Activated CD8-positive, alpha-beta T cell treated with anti-CD3 and anti-CD28 coated beads for 36 hours (primary cell): ENCODE results near the gene UGGT1. TPM values are rescaled to one million over a fixed set of nuclear protein-coding genes. Genes with fewer than 3 reads are reported as not detected.

ENCODE experiments used
- ATAC-seq: fragments of 200-7000 bp; cut with Tn5 transposase; one replicate; pipeline ENCODE4 v1.10.0; 2021; ENCODE audit warnings: mild to moderate bottlenecking, moderate library complexity
- CTCF ChIA-PET: fragments of 350-600 bp; sonication (Branson Sonifier 250); formaldehyde crosslinking; loops from one replicate; lab custom pipeline; 2021; ENCODE audit warnings: antibody characterized with exemption; lab: Charles Lee
- POLR2A ChIA-PET: fragments of 350-600 bp; sonication (Branson Sonifier 250); formaldehyde crosslinking; loops from one replicate; lab custom pipeline; 2021; ENCODE audit warnings: antibody characterized with exemption; lab: Charles Lee
- DNase-seq: peaks from one replicate; pipeline ENCODE4 v3.0.0-alpha.2; 2020
- H3K27ac Mint-ChIP-seq: one replicate; pipeline ENCODE4 v1.8.0; 2021; ENCODE audit warnings: mild to moderate bottlenecking, mixed read lengths
- H3K27me3 Mint-ChIP-seq: one replicate; pipeline ENCODE4 v1.8.0; 2021; ENCODE audit warnings: mixed read lengths
- H3K36me3 Mint-ChIP-seq: one replicate; pipeline ENCODE4 v1.8.0; 2021; ENCODE audit warnings: low read depth, mixed read lengths
- H3K4me1 Mint-ChIP-seq: one replicate; pipeline ENCODE4 v1.8.0; 2021; ENCODE audit warnings: low read depth, mixed read lengths
- H3K4me3 Mint-ChIP-seq: one replicate; pipeline ENCODE4 v1.8.0; 2021; ENCODE audit warnings: mild to moderate bottlenecking, moderate library complexity, mixed read lengths
- H3K9me3 Mint-ChIP-seq: one replicate; pipeline ENCODE4 v1.8.0; 2021; ENCODE audit warnings: mixed read lengths
- CTCF ChIP-seq: fragments of 200-600 bp; IDR thresholded peaks from one replicate; pipeline ENCODE4 v1.8.0; 2022; ENCODE audit warnings: antibody characterized with exemption, mild to moderate bottlenecking
- intact Hi-C: fragments of 100-400 bp; cut with micrococcal nuclease; formaldehyde crosslinking; loops from one replicate; pipeline ENCODE4 v1.10.0; 2022
- total RNA-seq, 2 experiments: library from RNA; stranded (reverse); gene quantifications; one replicate each; pipeline ENCODE4 v1.2.3, GENCODE V29; 2021

UGGT1 gene
- total RNA-seq, 2 experiments from 2014 or later, result 47.7 to 51.6 TPM

- H3K9me3 Mint-ChIP-seq, result no peaks in the 10 kb centered on the region
- ChIA-PET POLR2A (no interaction called here), CTCF (interaction anchor here (0.5 to 2.3 kb wide), 10 partner anchors 10 to 171 kb away, joined by 3 to 15 read pairs (median 4); no protein-coding TSS in a partner anchor)
- ATAC-seq, result no peak
- DNase-seq, result no peak
- H3K4me1 Mint-ChIP-seq, result peaks cover 5% of the 10 kb centered on the region
- intact Hi-C loops, result loop anchor here (10.0 kb wide), 1 partner anchor 169 kb away; no protein-coding TSS in a partner anchor
- H3K4me3 Mint-ChIP-seq, result peak overlapping the region; percentile 72
- TF ChIP-seq CTCF, result peak; percentile 3
- H3K27me3 Mint-ChIP-seq, result no peaks in the 10 kb centered on the region
- H3K36me3 Mint-ChIP-seq, result no peaks in the 10 kb centered on the region
- no peak overlapping the region for H3K27ac Mint-ChIP-seq
These were observed 142.9 kb downstream of the UGGT1 start for GRCh38 chr2:128233790-128234395.

DNA sequence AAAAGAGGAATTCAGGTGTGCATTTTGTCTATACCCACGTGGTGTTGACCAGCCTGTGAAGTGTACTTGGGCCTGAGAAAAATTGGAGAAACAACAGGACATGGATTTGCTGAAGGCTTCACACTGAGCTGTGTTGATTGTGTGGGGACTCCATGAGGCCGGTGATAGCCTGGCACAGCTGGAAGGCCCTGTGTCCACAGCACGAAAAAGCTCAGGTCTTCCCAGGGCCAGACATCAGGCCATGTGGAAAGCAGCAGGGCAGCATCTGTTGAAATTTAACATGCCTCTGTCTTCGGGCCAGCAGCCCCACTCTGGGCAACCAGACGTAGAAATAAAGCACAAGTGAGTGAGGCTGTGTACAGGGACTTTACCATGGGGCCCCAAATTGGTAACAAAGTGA lies 143.6 kb downstream of the UGGT1 start:
- Mint-ChIP-seq H3K9me3 (no peaks in the 10 kb centered on the region), H3K4me1 (peaks cover 5% of the 10 kb centered on the region), H3K4me3 (no peak overlapping the region), H3K27ac (no peak overlapping the region), H3K27me3 (no peaks in the 10 kb centered on the region), H3K36me3 (no peaks in the 10 kb centered on the region)
- TF ChIP-seq CTCF, result no peak
- POLR2A ChIA-PET, result no interaction called here
- intact Hi-C loops, result loop anchor here (5.0 to 10.0 kb wide), 2 partner anchors 57 to 170 kb away; no protein-coding TSS in a partner anchor
- ATAC-seq (no peak), DNase-seq (no peak)
- CTCF ChIA-PET, result interaction anchor here (1.2 to 2.3 kb wide), 5 partner anchors 9 to 172 kb away, joined by 3 to 15 read pairs (median 6); no protein-coding TSS in a partner anchor

DNA sequence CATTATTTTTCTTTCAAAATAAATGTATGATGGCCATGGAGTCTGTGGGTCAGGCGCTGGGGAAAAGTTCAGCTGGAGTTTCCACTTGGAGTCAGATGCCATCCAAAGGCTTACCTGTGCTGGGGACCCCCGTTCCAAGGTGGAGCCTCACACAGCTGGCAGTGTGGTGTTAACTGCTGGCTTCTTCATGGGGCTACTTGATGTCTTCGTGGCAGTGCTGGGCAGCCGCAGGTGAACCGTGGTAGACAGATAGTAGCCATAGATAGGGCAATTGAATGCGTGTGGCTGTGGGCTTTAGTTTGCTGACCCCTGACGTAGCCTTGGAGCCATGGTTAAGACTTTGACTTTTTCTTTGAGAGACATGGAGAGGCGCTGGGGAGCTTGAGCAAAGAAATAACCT lies 144.6 kb downstream of the UGGT1 start:
- POLR2A ChIA-PET, result no interaction called here
- H3K4me1 Mint-ChIP-seq, result peaks cover 5% of the 10 kb centered on the region
- CTCF ChIA-PET, result interaction anchor here (2.3 kb wide), 1 partner anchor 57 kb away, joined by 15 read pairs; no protein-coding TSS in a partner anchor
- H3K9me3 Mint-ChIP-seq, result no peaks in the 10 kb centered on the region
- H3K36me3 Mint-ChIP-seq, result no peaks in the 10 kb centered on the region
- no peak for TF ChIP-seq CTCF
- H3K27ac Mint-ChIP-seq, result no peak overlapping the region
- H3K4me3 Mint-ChIP-seq, result no peak overlapping the region
- ATAC-seq (no peak), DNase-seq (no peak)
- intact Hi-C loops, result loop anchor here (5.0 to 10.0 kb wide), 2 partner anchors 58 to 171 kb away; no protein-coding TSS in a partner anchor
- no peaks in the 10 kb centered on the region for H3K27me3 Mint-ChIP-seq

DNA sequence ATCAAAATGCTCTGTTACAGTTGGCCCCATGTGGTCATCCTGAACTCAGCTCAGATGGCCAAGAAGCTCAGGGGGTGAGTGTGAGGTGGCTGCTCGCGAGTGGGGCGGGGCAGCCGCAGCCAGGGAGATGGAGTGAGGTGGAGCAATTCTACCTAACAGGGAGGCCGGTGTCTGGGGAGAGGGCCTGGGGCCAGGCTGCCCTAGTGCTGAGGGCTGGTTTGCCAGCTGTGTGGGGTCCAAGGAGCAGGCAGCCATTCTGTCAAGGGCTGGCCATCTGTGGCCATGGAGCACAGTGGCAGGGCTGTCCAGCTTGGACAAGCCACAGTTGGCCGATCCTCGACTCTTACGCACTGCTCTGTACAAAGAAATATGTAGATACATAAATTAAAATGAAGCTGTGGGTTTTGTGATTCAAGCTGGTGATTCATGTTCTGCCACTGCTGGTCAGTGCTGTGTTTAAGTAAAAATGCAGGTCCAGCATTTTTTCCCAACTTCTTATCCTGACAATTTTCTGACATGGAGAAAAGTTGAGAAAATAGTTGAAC lies 145.6 kb downstream of the UGGT1 start:
- no peak for ATAC-seq
- no peak for DNase-seq
- no peak overlapping the region for H3K4me3 Mint-ChIP-seq
- no peaks in the 10 kb centered on the region for H3K36me3 Mint-ChIP-seq
- no peak for TF ChIP-seq CTCF
- H3K27ac Mint-ChIP-seq, result no peak overlapping the region
- peaks cover 5% of the 10 kb centered on the region for H3K4me1 Mint-ChIP-seq
- H3K9me3 Mint-ChIP-seq, result no peaks in the 10 kb centered on the region
- ChIA-PET POLR2A (no interaction called here), CTCF (interaction anchor here (1.0 kb wide), 1 partner anchor 62 kb away, joined by 4 read pairs; no protein-coding TSS in a partner anchor)
- no peaks in the 10 kb centered on the region for H3K27me3 Mint-ChIP-seq
- intact Hi-C loops, result loop anchor here (5.0 to 10.0 kb wide), 2 partner anchors 59 to 172 kb away; no protein-coding TSS in a partner anchor

DNA sequence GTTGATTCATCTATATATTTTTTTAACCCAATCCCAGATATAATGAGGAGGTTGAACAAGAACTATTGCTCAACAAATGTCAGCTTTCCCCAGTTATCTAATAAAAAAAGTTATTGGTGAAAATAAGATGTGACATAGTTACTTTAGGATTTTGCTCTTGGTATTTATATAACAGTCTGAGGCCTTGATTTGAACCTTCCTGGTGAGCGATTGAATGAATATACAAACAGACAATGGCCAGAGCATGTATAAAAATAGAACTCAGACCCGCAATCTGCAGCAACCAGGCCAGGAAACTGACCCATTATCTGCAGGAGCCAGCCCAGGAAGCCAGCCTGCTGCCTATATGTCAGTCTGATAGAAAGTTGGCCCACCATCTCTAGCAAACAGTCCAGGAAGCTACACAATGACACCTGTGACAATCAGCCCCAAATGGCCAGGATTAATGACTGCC lies 146.1 kb downstream of the UGGT1 start:
- no peak for TF ChIP-seq CTCF
- Mint-ChIP-seq H3K27ac (no peak overlapping the region), H3K9me3 (no peaks in the 10 kb centered on the region), H3K27me3 (no peaks in the 10 kb centered on the region), H3K4me1 (peaks cover 5% of the 10 kb centered on the region), H3K36me3 (no peaks in the 10 kb centered on the region), H3K4me3 (no peak overlapping the region)
- DNase-seq (no peak), ATAC-seq (no peak)
- CTCF ChIA-PET, result interaction anchor here (1.0 kb wide), 1 partner anchor 62 kb away, joined by 4 read pairs; no protein-coding TSS in a partner anchor
- POLR2A ChIA-PET, result no interaction called here
- intact Hi-C loops, result loop anchor here (5.0 to 10.0 kb wide), 2 partner anchors 60 to 172 kb away; no protein-coding TSS in a partner anchor
